HepG2 (cell line): ENCODE measurements around the gene PRKAR1B. TPM values are rescaled to one million over a fixed set of nuclear protein-coding genes. Genes with fewer than 3 reads are reported as not detected.

Source experiments
- ATAC-seq: fragments of 200-7000 bp; cut with Tn5 transposase; 3 replicates; pipeline ENCODE4 v1.9.1; 2020; ENCODE audit warnings: mild to moderate bottlenecking, moderate library complexity
- BruUV-seq: library from RNA; stranded (reverse); fragments of 400-500 nt; replicated peaks from 2 replicates; lab custom pipeline; 2021; lab: Mats Ljungman, UMichigan
- CTCF ChIA-PET: fragments of 300-600 bp; formaldehyde crosslinking; extraction: SDS; loops from one replicate; lab custom pipeline; 2021; ENCODE audit warnings: low total read pairs, inconsistent platforms, low intra/inter-chr PET ratio; lab: Yijun Ruan, JAX
- POLR2A ChIA-PET: fragments of 350-600 bp; sonication (Branson Sonifier 250); formaldehyde crosslinking; loops from one replicate; lab custom pipeline; 2020; ENCODE audit warnings: antibody characterized with exemption, inconsistent platforms; lab: Yijun Ruan, JAX
- DNase-seq: peaks from one replicate; pipeline ENCODE4 v3.0.0-alpha.2; 2015; ENCODE audit warnings: low spot score
- FAIRE-seq: peaks from 3 replicates; lab custom pipeline; 2011; peaks lifted over from hg19 to GRCh38; lab: Jason Lieb, UNC
- H2AFZ ChIP-seq: one replicate; pipeline ENCODE4 v1.6.1; 2011; ENCODE audit warnings: low read length, inconsistent platforms
- H3K27ac ChIP-seq: fragments of 300-600 bp; 3 replicates; pipeline ENCODE4 v1.8.0; 2011; ENCODE audit warnings: mixed run types, mild to moderate bottlenecking, mixed read lengths, low read length, inconsistent platforms; ENCODE audit not compliant: insufficient read depth; ENCODE audit errors: extremely low read length
- H3K27me3 ChIP-seq, 2 experiments: fragments of 200-600 bp in 1 of 2; 2 replicates in 1 of 2; 3 replicates in 1 of 2; pipeline versions ENCODE4 v1.6.0 to v1.8.0; 2011; ENCODE audit warnings: low read length in 2 of 2, mild to moderate bottlenecking in 2 of 2, moderate library complexity in 2 of 2, inconsistent platforms in 1 of 2; ENCODE audit not compliant: insufficient read depth in 2 of 2, control insufficient read depth in 1 of 2
- H3K36me3 ChIP-seq, 2 experiments: fragments of 200-600 bp in 1 of 2; replicated peaks in 1 of 2; 2 replicates in 1 of 2; 3 replicates in 1 of 2; pipeline versions ENCODE4 v1.5.1 to v1.8.0; 2011; ENCODE audit warnings: low read length in 2 of 2, inconsistent platforms in 1 of 2; ENCODE audit not compliant: insufficient read depth in 2 of 2, control insufficient read depth in 1 of 2
- H3K4me1 ChIP-seq: 2 replicates; pipeline ENCODE4 v1.5.1; 2012; ENCODE audit warnings: low read length, inconsistent platforms; ENCODE audit not compliant: insufficient read depth
- H3K4me2 ChIP-seq: 2 replicates; pipeline ENCODE4 v1.6.0; 2011; ENCODE audit warnings: low read depth, low read length, inconsistent platforms
- H3K4me3 ChIP-seq, 3 experiments: fragments of 200-600 bp in 1 of 3; sonication (generic), shearing (Covaris generic) in 1 of 3; replicated peaks in 1 of 3; 2 replicates each; pipeline ENCODE4 v1.5.1; 2011 to 2016; ENCODE audit warnings: low read length in 3 of 3, inconsistent platforms in 2 of 3, low read depth in 2 of 3, mild to moderate bottlenecking in 2 of 3, control low read depth in 1 of 3, mixed read lengths in 1 of 3; ENCODE audit not compliant: insufficient read depth in 1 of 3
- H3K79me2 ChIP-seq: one replicate; pipeline ENCODE4 v1.6.1; 2011; ENCODE audit warnings: low read length, inconsistent platforms; ENCODE audit not compliant: insufficient read depth
- H3K9ac ChIP-seq: 2 replicates; pipeline ENCODE4 v1.6.0; 2011; ENCODE audit warnings: mild to moderate bottlenecking, low read depth, low read length, inconsistent platforms; ENCODE audit not compliant: insufficient read depth
- H3K9me3 ChIP-seq: 2 replicates; pipeline ENCODE4 v1.5.1; 2012; ENCODE audit warnings: mild to moderate bottlenecking, low read length
- H4K20me1 ChIP-seq: 2 replicates; pipeline ENCODE4 v1.6.0; 2011; ENCODE audit warnings: inconsistent platforms, mild to moderate bottlenecking, low read length, moderate library complexity; ENCODE audit not compliant: insufficient read depth
- BORCS8-MEF2B ChIP-seq: sonication (generic); formaldehyde crosslinking; IDR thresholded peaks from 2 replicates; pipeline ENCODE4 v1.8.0; 2022; ENCODE audit warnings: mild to moderate bottlenecking, missing genetic modification reagents
- ETV5 ChIP-seq: IDR thresholded peaks from 2 replicates; pipeline ENCODE4 v1.6.1; 2018; ENCODE audit warnings: missing biosample characterization, missing genetic modification reagents, inconsistent platforms, borderline replicate concordance
- HNF4G ChIP-seq, 2 experiments: sonication (generic) in 1 of 2; formaldehyde crosslinking in 1 of 2; IDR thresholded peaks; 2 replicates each; pipeline versions ENCODE4 v1.4.0 to v1.6.1; 2011 to 2020; ENCODE audit warnings: borderline replicate concordance in 2 of 2, low read depth in 2 of 2, mild to moderate bottlenecking in 2 of 2, low read length in 1 of 2, missing genetic modification reagents in 1 of 2, moderate library complexity in 1 of 2
- HNRNPH1 ChIP-seq: fragments of 200-400 bp; formaldehyde crosslinking; optimal IDR thresholded peaks from 2 replicates; pipeline ENCODE3; 2017; ENCODE audit warnings: mild to moderate bottlenecking, low read depth, low read length
- MIER3 ChIP-seq: IDR thresholded peaks from 2 replicates; pipeline ENCODE4 v1.6.1; 2016; ENCODE audit warnings: missing compliant biosample characterization, borderline replicate concordance
- TEF ChIP-seq: sonication (generic); formaldehyde crosslinking; IDR thresholded peaks from 2 replicates; pipeline ENCODE4 v1.5.0; 2020; ENCODE audit warnings: missing genetic modification reagents
- YEATS4 ChIP-seq: sonication (generic); formaldehyde crosslinking; IDR thresholded peaks from 2 replicates; pipeline ENCODE4 v1.4.0; 2020; ENCODE audit warnings: missing genetic modification reagents, borderline replicate concordance
- ZFP41 ChIP-seq: sonication (generic); formaldehyde crosslinking; IDR thresholded peaks from 2 replicates; pipeline ENCODE4 v1.4.0; 2020; ENCODE audit warnings: mild to moderate bottlenecking, missing genetic modification reagents, borderline replicate concordance
- ZFP62 ChIP-seq: sonication (generic); formaldehyde crosslinking; IDR thresholded peaks from 2 replicates; pipeline ENCODE4 v1.4.0; 2020; ENCODE audit warnings: missing genetic modification reagents
- ZNF10 ChIP-seq: sonication (generic); formaldehyde crosslinking; IDR thresholded peaks from 2 replicates; pipeline ENCODE4 v1.4.0; 2020; ENCODE audit warnings: mild to moderate bottlenecking, low read depth, missing genetic modification reagents, borderline replicate concordance
- ZNF318 ChIP-seq: sonication (generic); formaldehyde crosslinking; IDR thresholded peaks from 2 replicates; pipeline ENCODE4 v1.4.0; 2020; ENCODE audit warnings: mild to moderate bottlenecking, missing genetic modification reagents
- ZNF501 ChIP-seq: sonication (generic); formaldehyde crosslinking; IDR thresholded peaks from 2 replicates; pipeline ENCODE4 v1.5.1; 2020; ENCODE audit warnings: mild to moderate bottlenecking, moderate library complexity, missing genetic modification reagents
- WGBS: methylation state at CpG from one replicate; pipeline ENCODE4 v1.1.6; 2017; ENCODE audit warnings: low lambda C conversion rate; 5-methylcytosine and 5-hydroxymethylcytosine counted together
- in situ Hi-C: cut with HindIII; loops from 2 replicates; pipeline ENCODE4 v1.10.0; 2017; ENCODE audit warnings: low pct_unique_long_range_greater_than_20kb; ENCODE audit not compliant: extremely low pct_ligation_motif_present
- intact Hi-C: fragments of 100-400 bp; cut with micrococcal nuclease; formaldehyde crosslinking; loops from one replicate; pipeline ENCODE4 v1.10.0; 2022; ENCODE audit not compliant: unreplicated experiment
- polyA plus RNA-seq, 8 experiments: library from polyadenylated mRNA; depleted of rRNA in 3 of 8; stranded (reverse) in 7 of 8; unstranded in 1 of 8; fragments of >200 nt; fragmentation: Illumina TruSeq in 4 of 8; extraction: Trizol in 4 of 8; gene quantifications; 2 replicates each; pipeline versions ENCODE4 v1.2.1 to v1.2.3, GENCODE V29; 2011 to 2016; ENCODE audit warnings: low read depth in 4 of 8, missing spikeins in 1 of 8, mixed read lengths in 1 of 8; ENCODE audit not compliant: insufficient read depth in 1 of 8
- total RNA-seq, 5 experiments: library from RNA; depleted of rRNA; stranded (reverse); fragments of >200 nt; fragmentation: Illumina TruSeq; extraction: Trizol; gene quantifications; 2 replicates each; pipeline ENCODE4 v1.2.3, GENCODE V29; 2016; ENCODE audit warnings: low read depth in 1 of 5
- TF ChIP-seq, protein P1 (sequence below): sonication (generic); formaldehyde crosslinking; conservative IDR thresholded peaks from 2 replicates; pipeline ENCODE4 v1.4.0; 2020; ENCODE audit warnings: mild to moderate bottlenecking, missing genetic modification reagents, moderate library complexity

Gene PRKAR1B
- total and polyA plus RNA-seq, 2 of the 13 experiments (the other 11 are each of a cell fraction or from before 2014, with no cell fraction given) = 7.9 to 28.2 TPM

DNA sequence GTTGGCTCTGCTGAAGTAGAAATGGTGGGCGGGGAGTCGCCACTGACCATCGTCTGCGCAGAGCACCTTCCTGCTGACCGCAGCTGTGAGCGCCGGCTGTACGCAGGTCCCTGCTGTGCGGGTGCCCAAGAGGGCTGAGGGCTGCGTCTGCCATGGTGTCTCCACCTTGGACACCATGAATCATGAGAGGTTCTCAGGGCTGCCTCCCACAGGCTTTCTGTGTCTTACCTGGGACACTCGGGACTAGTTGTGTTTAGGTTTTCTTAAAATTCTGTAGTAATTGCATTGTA, 44.9 kb upstream of the PRKAR1B start:
- POLR2A ChIA-PET = no interaction called here
- H3K4me2 ChIP-seq = no peak overlapping the region
- TF ChIP-seq BORCS8-MEF2B (no peak), ZFP41 (no peak), YEATS4 (no peak), ZNF501 (CRISPR knock-in tag) (no peak), HNF4G (IDR thresholded peaks at IDR 0.05; ENCODE audit: borderline replicate concordance, low read depth, low read length) (no peak), HNF4G (CRISPR knock-in tag; IDR thresholded peaks at IDR 0.05; ENCODE audit: borderline replicate concordance, low read depth) (no peak), ZFP62 (CRISPR knock-in tag) (no peak), ZNF10 (CRISPR knock-in tag) (no peak), TEF (no peak), ETV5 (CRISPR knock-in tag) (no peak), ZNF318 (CRISPR knock-in tag) (no peak), HNRNPH1 (no peak), MIER3 (no peak)
- TF ChIP-seq, protein P1, sequence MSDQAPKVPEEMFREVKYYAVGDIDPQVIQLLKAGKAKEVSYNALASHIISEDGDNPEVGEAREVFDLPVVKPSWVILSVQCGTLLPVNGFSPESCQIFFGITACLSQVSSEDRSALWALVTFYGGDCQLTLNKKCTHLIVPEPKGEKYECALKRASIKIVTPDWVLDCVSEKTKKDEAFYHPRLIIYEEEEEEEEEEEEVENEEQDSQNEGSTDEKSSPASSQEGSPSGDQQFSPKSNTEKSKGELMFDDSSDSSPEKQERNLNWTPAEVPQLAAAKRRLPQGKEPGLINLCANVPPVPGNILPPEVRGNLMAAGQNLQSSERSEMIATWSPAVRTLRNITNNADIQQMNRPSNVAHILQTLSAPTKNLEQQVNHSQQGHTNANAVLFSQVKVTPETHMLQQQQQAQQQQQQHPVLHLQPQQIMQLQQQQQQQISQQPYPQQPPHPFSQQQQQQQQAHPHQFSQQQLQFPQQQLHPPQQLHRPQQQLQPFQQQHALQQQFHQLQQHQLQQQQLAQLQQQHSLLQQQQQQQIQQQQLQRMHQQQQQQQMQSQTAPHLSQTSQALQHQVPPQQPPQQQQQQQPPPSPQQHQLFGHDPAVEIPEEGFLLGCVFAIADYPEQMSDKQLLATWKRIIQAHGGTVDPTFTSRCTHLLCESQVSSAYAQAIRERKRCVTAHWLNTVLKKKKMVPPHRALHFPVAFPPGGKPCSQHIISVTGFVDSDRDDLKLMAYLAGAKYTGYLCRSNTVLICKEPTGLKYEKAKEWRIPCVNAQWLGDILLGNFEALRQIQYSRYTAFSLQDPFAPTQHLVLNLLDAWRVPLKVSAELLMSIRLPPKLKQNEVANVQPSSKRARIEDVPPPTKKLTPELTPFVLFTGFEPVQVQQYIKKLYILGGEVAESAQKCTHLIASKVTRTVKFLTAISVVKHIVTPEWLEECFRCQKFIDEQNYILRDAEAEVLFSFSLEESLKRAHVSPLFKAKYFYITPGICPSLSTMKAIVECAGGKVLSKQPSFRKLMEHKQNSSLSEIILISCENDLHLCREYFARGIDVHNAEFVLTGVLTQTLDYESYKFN (CRISPR knock-in tag) = no peak

More for the DNA sequence above, 44.9 kb upstream of the PRKAR1B start:
- Histone ChIP-seq H3K4me1 (peaks cover 8% of the 10 kb centered on the region), H3K4me3 (no peak overlapping the region), H3K9ac (no peak overlapping the region), H3K27ac (no peak overlapping the region), H4K20me1 (0 out of 2 replicates have a peak, but pooled peaks cover 2% of the 10 kb centered on the region), H3K9me3 (no peaks in the 10 kb centered on the region), H3K79me2 (no peaks in the 10 kb centered on the region), H3K27me3 (no peaks in the 10 kb centered on the region), H3K36me3 (peaks cover 7 to 55% of the 10 kb centered on the region in 2 experiments; a peak in 4 of 5 replicates), H2AFZ (no peak overlapping the region)
- BruUV-seq = no TSS peak
- no peak for FAIRE-seq
- in situ Hi-C loops (no loop called here), intact Hi-C loops (no loop called here)
- CTCF ChIA-PET = no interaction called here
- ATAC-seq = no peak
- 99% methylated on average over 11 of the region's 11 CpGs for WGBS
- no peak for DNase-seq
